ENCODE results near the gene SPATS1. TPM values are rescaled to one million over a fixed set of nuclear protein-coding genes. Genes with fewer than 3 reads are reported as not detected.

The SPATS1 gene
- total RNA-seq, 4 donors from 2014 or later, result not detected

DNA sequence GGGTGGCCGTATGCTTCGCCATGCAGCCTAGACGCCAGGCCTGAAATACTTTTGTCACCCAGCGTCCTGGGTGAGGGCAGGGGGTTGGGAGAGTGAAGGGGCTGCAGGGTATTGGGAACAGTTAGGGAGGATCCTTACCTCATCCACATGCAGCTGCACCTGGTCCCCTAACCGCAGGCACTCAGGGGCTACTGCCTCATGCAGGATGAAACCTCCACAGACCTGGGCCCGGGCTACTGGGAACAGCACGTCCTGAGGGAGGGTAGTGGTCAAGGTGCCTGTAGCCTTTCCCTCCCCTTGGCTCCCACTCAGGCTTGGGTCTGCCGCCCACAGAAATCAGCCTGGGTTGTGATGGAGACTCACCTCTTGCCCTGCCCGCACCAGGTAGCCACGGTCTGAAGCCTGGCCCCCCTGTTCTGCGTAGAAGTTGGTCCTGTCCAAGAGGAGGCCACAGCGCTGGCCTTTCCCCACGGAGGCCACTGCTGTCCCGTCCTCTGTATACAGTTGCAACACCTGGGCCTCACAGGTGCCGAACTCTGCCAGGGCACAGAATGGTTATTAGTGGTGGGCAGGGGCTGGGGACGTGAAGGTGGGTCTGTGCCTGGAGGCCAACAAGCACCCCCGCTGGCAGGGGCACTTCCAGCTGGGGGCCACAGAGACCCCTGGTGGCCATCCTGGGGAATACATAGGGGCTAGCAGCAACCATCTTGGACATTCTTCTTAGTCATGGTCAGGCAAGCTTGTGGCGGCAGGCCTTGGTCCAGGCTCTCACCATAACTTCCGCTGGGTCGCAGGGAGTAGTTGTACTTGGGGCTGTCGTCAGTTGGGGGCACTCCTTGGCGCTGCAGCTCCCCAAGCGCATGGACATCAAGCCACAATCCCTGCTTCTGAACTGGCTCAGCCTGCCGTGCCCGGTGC is 37.9 kb upstream of the SPATS1 start:
- no peak for ATAC-seq (ENCODE audit: low FRiP score)
- DNase-seq (ENCODE audit: low spot score), result no peak
- TF ChIP-seq, protein P1, sequence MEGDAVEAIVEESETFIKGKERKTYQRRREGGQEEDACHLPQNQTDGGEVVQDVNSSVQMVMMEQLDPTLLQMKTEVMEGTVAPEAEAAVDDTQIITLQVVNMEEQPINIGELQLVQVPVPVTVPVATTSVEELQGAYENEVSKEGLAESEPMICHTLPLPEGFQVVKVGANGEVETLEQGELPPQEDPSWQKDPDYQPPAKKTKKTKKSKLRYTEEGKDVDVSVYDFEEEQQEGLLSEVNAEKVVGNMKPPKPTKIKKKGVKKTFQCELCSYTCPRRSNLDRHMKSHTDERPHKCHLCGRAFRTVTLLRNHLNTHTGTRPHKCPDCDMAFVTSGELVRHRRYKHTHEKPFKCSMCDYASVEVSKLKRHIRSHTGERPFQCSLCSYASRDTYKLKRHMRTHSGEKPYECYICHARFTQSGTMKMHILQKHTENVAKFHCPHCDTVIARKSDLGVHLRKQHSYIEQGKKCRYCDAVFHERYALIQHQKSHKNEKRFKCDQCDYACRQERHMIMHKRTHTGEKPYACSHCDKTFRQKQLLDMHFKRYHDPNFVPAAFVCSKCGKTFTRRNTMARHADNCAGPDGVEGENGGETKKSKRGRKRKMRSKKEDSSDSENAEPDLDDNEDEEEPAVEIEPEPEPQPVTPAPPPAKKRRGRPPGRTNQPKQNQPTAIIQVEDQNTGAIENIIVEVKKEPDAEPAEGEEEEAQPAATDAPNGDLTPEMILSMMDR (IDR thresholded peaks at IDR 0.05), result no peak

DNA sequence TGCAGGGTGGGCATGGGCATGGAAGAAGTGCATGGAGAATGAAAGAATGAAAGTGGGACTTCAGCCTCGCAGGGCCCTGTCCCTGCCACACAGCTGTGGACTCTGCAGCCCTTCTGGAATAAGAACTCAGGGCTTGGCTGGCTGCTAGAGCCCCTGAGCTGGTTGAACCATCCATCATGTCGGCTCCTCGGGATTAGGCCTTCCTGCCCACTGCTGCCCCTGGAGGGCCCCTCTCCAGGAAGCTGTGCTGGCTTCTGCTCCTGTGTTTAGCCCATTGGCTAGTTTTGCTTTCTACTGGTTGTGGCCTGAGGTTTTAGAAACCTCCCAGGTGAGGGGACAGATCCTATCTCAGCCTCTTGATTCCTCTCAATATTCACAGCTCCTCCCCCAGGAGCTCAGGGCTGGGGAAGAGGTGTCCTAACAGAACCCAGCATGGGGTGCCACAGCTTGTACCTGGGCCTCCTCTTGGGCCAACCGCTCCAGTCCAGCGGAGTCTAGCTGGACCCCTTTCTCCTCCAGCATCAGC is 37.2 kb upstream of the SPATS1 start:
- ATAC-seq (ENCODE audit: low FRiP score) (no peak), DNase-seq (ENCODE audit: low spot score) (no peak)
- TF ChIP-seq, protein P1 (IDR thresholded peaks at IDR 0.05), result no peak

DNA sequence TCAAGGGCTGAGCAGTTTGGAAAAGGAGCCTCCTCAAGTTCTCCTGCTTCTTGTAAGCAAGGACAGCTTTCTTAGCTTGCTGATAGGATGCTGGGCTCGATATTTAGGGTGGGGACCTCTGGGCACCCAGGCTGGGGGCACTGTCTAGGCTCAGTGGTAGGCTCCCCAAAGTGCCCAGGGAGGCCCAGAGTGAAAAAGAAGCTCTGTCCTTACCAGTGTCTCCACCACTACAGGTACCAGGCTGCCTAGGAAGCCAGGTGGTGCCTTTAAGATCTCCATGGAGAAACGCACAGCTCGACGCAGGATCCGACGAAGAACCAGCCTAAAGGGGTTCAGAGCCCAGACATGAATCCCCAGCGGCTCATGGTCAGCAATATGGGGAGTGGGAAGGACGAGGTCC is 35.7 kb upstream of the SPATS1 start:
- ATAC-seq (ENCODE audit: low FRiP score) (no peak), DNase-seq (ENCODE audit: low spot score) (no peak)
- TF ChIP-seq, protein P1 (IDR thresholded peaks at IDR 0.05), result no peak

DNA sequence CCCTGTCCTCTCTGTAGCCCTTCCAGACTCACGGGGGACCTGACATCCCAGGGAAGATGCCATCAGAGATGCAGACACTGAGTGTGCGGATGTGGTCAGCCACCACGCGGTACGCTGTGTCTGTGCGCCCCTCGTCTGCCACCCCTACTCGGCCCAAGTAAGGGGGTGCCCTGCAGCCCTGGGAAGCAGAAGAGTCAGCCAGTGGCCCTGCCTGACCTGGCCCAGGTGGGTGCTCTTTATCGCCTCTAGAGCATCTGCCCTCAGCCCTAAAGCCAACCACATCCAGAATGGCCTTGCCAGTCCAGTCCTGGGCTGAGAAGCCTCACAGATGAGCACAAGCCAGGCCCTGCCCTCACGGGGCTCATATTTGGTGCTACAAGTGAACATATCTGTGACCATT is 35.2 kb upstream of the SPATS1 start:
- TF ChIP-seq, protein P1 (IDR thresholded peaks at IDR 0.05), result no peak
- ATAC-seq (ENCODE audit: low FRiP score) (no peak), DNase-seq (ENCODE audit: low spot score) (no peak)

DNA sequence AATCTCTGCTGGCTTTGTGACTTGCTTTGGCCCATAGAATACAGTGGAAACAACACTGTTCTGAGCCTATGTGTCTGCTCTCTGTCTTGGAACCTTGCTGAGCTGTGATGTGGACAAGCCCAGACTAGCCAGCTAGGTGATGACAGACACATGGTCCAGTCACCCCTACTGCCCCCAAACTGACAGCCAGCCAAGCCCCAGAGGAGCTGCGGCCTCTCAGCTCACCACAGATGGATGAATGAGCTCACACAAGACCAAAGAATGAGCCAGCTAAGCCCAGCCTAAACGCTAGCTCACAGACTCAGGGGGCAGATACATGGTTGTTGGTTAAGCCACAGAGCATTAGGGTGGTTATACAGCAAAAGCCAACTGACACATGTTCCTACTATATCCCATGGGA is 33.4 kb upstream of the SPATS1 start:
- DNase-seq (ENCODE audit: low spot score), result no peak
- TF ChIP-seq, protein P1 (IDR thresholded peaks at IDR 0.05), result no peak
- ATAC-seq (ENCODE audit: low FRiP score), result no peak

DNA sequence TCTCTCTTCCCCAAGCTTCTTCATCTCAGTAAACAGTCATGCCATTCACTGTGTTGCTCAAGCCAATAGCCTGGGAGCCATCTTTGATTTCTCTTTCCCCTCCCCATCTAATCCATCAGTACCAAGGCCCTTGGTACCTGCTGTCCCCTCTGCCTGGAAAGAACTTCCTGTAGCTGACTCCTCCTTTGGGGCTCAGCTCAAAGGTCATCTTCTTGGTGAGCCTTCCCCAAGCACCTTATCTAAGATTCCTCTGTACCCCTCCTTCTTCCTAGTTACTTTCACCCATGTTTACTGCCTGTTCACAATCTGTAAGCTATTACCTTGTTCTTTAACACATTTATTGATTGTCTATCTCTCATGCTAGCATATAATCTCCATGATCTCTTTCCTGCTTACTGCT is 32.8 kb upstream of the SPATS1 start:
- TF ChIP-seq, protein P1 (IDR thresholded peaks at IDR 0.05), result no peak
- DNase-seq (ENCODE audit: low spot score), result no peak
- ATAC-seq (ENCODE audit: low FRiP score), result no peak

DNA sequence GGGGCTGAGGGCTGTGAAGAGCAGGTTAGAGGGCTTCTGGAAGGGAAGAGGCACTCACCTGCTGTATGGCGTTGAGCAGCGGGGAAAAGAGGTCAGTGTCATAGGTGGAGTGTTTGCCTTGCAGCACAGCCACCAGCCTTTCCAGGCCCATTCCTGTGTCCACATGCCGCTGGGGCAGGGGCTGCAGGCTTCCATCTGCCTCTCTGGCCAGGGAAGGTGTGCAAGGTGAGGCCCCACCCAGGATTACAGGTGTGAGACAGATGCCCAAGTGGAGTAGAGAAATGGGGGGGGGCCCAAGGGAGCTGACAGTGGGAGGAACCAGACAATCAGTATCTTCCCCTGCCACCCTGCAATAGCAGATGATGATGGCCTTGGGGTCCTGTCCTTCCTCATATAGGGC is 32.2 kb upstream of the SPATS1 start:
- TF ChIP-seq, protein P1 (IDR thresholded peaks at IDR 0.05), result no peak
- DNase-seq (ENCODE audit: low spot score), result no peak

More for the DNA sequence above, 32.2 kb upstream of the SPATS1 start:
- ATAC-seq (ENCODE audit: low FRiP score), result no peak
